HUES6 (cell line): ENCODE measurements around the gene IVD.

Experiments
- H3K27ac ChIP-seq: 2 replicates; pipeline ENCODE4 v1.7.0; 2013; ENCODE audit warnings: low read depth, mild to moderate bottlenecking, low read length, inconsistent platforms
- H3K27me3 ChIP-seq: 2 replicates; pipeline ENCODE4 v1.6.1; 2013; ENCODE audit warnings: low read length; ENCODE audit not compliant: control insufficient read depth, insufficient read depth
- H3K36me3 ChIP-seq: 2 replicates; pipeline ENCODE4 v1.6.1; 2013; ENCODE audit warnings: low read length; ENCODE audit not compliant: control insufficient read depth, insufficient read depth
- H3K4me1 ChIP-seq: 2 replicates; pipeline ENCODE4 v1.6.1; 2013; ENCODE audit warnings: low read length; ENCODE audit not compliant: control insufficient read depth, insufficient read depth
- H3K4me3 ChIP-seq: 2 replicates; pipeline ENCODE4 v1.5.1; 2013; ENCODE audit warnings: low read depth, low read length
- H3K9ac ChIP-seq: one replicate; pipeline ENCODE4 v1.6.1; 2013; ENCODE audit warnings: mild to moderate bottlenecking, low read length
- H3K9me3 ChIP-seq: 2 replicates; pipeline ENCODE4 v1.6.1; 2013; ENCODE audit warnings: low read depth, low read length; ENCODE audit not compliant: control insufficient read depth, insufficient read depth

The IVD gene

GRCh38 chr15:40441565-40442531, 36.3 kb downstream of the IVD start:
- no peak overlapping the region for H3K27ac ChIP-seq

DNA sequence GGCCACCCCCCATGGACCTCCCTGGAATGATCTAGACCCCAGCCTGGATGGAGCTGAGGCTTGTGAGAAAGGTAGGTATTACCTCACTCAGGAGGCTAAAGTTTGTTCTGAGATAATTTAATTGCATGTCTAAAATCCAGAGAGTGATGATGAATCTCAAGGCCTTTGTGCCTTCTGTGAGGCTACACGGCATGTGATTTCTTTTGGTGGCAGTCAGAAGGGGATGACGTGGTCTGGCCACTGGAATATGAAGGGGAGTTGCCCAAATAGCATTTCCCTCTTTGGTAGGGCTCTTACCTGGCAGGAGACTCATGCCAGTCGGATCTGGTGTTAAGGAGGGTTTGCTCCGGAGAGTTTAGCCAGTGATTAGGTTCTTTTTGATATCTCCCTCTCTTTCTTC, 37.7 kb downstream of the IVD start:
- Histone ChIP-seq H3K4me1 (peaks cover 55% of the 10 kb centered on the region), H3K9ac (no peak overlapping the region), H3K36me3 (no peaks in the 10 kb centered on the region), H3K9me3 (no peaks in the 10 kb centered on the region), H3K27me3 (peaks cover 6% of the 10 kb centered on the region; the same call in 1 of the 2 replicates), H3K4me3 (peak overlapping the region; percentile 72), H3K27ac (no peak overlapping the region)

More at GRCh38 chr15:40441565-40442531, 36.3 kb downstream of the IVD start:
- H3K4me1 ChIP-seq = peaks cover 65% of the 10 kb centered on the region
- H3K4me3 ChIP-seq = peak overlapping the region; percentile 72
- no peaks in the 10 kb centered on the region for H3K9me3 ChIP-seq
- H3K9ac ChIP-seq = peak overlapping the region; percentile 65
- H3K27me3 ChIP-seq = peaks cover 15% of the 10 kb centered on the region; the same call in 1 of the 2 replicates
- no peaks in the 10 kb centered on the region for H3K36me3 ChIP-seq

GRCh38 chr15:40443846-40444245, 38.3 kb downstream of the IVD start:
- peaks cover 49% of the 10 kb centered on the region for H3K4me1 ChIP-seq
- peaks cover under 1% of the 10 kb centered on the region; the same call in 1 of the 2 replicates for H3K27me3 ChIP-seq
- H3K9ac ChIP-seq = no peak overlapping the region
- peak overlapping the region; percentile 72 for H3K4me3 ChIP-seq
- no peak overlapping the region for H3K27ac ChIP-seq
- H3K9me3 ChIP-seq = no peaks in the 10 kb centered on the region
- no peaks in the 10 kb centered on the region for H3K36me3 ChIP-seq

- no peak overlapping the region for H3K27ac ChIP-seq
- no peak overlapping the region for H3K9ac ChIP-seq
- H3K4me1 ChIP-seq = peaks cover 47% of the 10 kb centered on the region
- no peak overlapping the region for H3K4me3 ChIP-seq
- H3K36me3 ChIP-seq = no peaks in the 10 kb centered on the region
- no peaks in the 10 kb centered on the region for H3K27me3 ChIP-seq
- H3K9me3 ChIP-seq = no peaks in the 10 kb centered on the region
These were observed 39.1 kb downstream of the IVD start for GRCh38 chr15:40444736-40445135.

DNA sequence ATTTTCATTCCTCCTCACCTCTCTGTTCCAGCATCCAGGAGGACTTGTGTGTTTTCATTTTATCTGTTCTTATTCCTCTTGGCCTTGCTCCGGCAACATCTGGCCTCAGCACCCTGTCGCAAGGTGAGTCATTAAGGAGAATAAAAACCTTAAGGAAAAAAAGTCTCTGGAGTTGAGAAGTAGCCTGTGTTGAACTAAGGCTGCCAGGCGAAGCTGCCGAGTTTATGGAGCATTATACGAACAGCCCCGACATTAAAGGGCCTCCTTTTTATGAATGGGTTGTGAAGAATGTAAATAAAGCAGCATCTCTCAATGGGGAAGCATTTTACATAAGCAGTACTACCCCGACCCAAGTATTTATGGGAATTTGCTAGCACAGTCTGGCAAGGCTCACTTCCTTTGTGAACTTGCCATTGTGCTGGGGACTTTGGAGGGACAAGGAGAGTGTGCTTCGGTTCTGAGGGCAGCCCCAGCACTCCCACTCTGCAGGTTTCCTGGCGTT, 39.9 kb downstream of the IVD start:
- peak overlapping the region; percentile 22 for H3K9ac ChIP-seq

DNA sequence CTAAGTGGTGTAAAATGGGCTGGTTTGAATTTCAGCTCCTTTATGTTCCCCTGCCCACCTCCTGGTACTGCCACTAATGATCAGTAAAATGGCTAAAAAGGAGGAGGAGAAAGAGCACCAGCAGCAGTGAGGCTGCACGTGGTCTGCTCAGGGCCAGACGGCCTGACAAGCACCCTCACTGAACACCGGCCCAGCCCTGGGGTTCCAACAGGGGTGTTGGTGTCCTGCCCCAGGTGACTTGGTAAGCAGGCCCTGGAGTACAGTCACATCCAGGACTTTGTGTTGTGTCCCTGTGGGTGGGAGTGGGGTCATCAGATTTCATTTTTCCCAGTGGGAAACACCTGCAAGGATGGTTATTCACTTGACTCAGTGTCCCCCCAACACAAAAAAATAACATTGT, 40.5 kb downstream of the IVD start:
- Histone ChIP-seq H3K36me3 (no peaks in the 10 kb centered on the region), H3K9ac (peak overlapping the region; percentile 22), H3K27ac (0 out of 2 replicates have a peak overlapping the region, but pooled peaks have one; percentile 3), H3K4me1 (peaks cover 59% of the 10 kb centered on the region), H3K27me3 (no peaks in the 10 kb centered on the region), H3K4me3 (no peak overlapping the region), H3K9me3 (no peaks in the 10 kb centered on the region)

More for the DNA sequence above, 39.9 kb downstream of the IVD start:
- Histone ChIP-seq H3K27ac (0 out of 2 replicates have a peak overlapping the region, but pooled peaks have one; percentile 3), H3K4me3 (no peak overlapping the region), H3K36me3 (no peaks in the 10 kb centered on the region), H3K27me3 (no peaks in the 10 kb centered on the region), H3K4me1 (peaks cover 55% of the 10 kb centered on the region), H3K9me3 (no peaks in the 10 kb centered on the region)

- H3K9ac ChIP-seq = no peak overlapping the region
- H3K4me1 ChIP-seq = peaks cover 71% of the 10 kb centered on the region
- no peaks in the 10 kb centered on the region for H3K9me3 ChIP-seq
- H3K27ac ChIP-seq = no peak overlapping the region
- H3K27me3 ChIP-seq = no peaks in the 10 kb centered on the region
- no peak overlapping the region for H3K4me3 ChIP-seq
- no peaks in the 10 kb centered on the region for H3K36me3 ChIP-seq
These were observed 42.8 kb downstream of the IVD start for GRCh38 chr15:40448354-40448753.

- H3K4me1 ChIP-seq = peaks cover 69% of the 10 kb centered on the region
- H3K9ac ChIP-seq = no peak overlapping the region
- no peaks in the 10 kb centered on the region for H3K27me3 ChIP-seq
- H3K4me3 ChIP-seq = no peak overlapping the region
- no peaks in the 10 kb centered on the region for H3K9me3 ChIP-seq
- H3K36me3 ChIP-seq = no peaks in the 10 kb centered on the region
- H3K27ac ChIP-seq = no peak overlapping the region
These were observed 43.7 kb downstream of the IVD start for GRCh38 chr15:40449275-40449674.

DNA sequence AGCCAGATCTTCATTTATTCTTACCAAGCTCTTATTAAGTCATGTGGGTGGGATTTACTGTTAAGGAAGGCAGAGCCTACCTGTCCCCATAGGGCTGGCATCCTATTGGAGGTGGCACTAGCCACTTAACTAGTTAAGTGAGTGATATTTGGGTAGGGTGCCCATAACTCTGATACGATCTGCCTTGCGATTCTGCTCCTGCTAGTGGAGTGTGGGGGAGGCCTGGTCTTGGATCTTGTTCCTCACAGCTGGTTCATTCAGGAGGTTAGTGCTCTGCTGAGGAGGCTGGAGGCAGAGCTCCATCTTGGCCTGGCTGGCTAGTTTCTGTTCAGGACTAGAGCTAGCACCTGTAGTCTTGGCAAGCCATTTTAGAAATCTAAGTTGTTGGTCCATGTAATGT, 44.5 kb downstream of the IVD start:
- no peak overlapping the region for H3K4me3 ChIP-seq
- H3K9ac ChIP-seq = no peak overlapping the region
- H3K4me1 ChIP-seq = peaks cover 69% of the 10 kb centered on the region

GRCh38 chr15:40451527-40452158, 46.0 kb downstream of the IVD start:
- H3K9me3 ChIP-seq = no peaks in the 10 kb centered on the region
- H3K4me3 ChIP-seq = no peak overlapping the region
- no peak overlapping the region for H3K27ac ChIP-seq
- no peaks in the 10 kb centered on the region for H3K36me3 ChIP-seq
- H3K4me1 ChIP-seq = peaks cover 68% of the 10 kb centered on the region
- no peak overlapping the region for H3K9ac ChIP-seq
- no peaks in the 10 kb centered on the region for H3K27me3 ChIP-seq

More for the DNA sequence above, 44.5 kb downstream of the IVD start:
- Histone ChIP-seq H3K9me3 (no peaks in the 10 kb centered on the region), H3K27ac (no peak overlapping the region), H3K36me3 (no peaks in the 10 kb centered on the region), H3K27me3 (no peaks in the 10 kb centered on the region)
